DND-41 (cell line): ENCODE results near the gene CHADL.

Source experiments
- CTCF ChIP-seq: IDR thresholded peaks from 2 replicates; pipeline ENCODE4 v1.5.1; 2012; ENCODE audit warnings: borderline replicate concordance, low read length, moderate library complexity, mild to moderate bottlenecking; ENCODE audit not compliant: poor library complexity, severe bottlenecking; ENCODE audit errors: extremely low read depth
- EZH2 ChIP-seq: IDR thresholded peaks from 3 replicates; pipeline ENCODE4 v1.6.1; 2012; ENCODE audit warnings: borderline replicate concordance, low read depth, mild to moderate bottlenecking, moderate library complexity, low read length, inconsistent platforms; ENCODE audit not compliant: severe bottlenecking

GRCh38 chr22:41217553-41218157 lies 23.1 kb downstream of the CHADL start:
- peak; percentile 1 for TF ChIP-seq CTCF
- TF ChIP-seq EZH2, result no peak
